NB4 (cell line): ENCODE results near the gene PCDHB9.
"Not testable (repeated sequence)": the region's sequence is repeated elsewhere in the genome, so short reads cannot be mapped to it uniquely, and the experiment has no call there.

Experiments used
- DNase-seq: peaks from one replicate; pipeline ENCODE4 v3.0.0; 2010; ENCODE audit warnings: low read depth
- H3K4me3 ChIP-seq: one replicate; pipeline ENCODE4 v1.5.1; 2011; ENCODE audit warnings: mild to moderate bottlenecking, low read depth, low read length, moderate library complexity
- CTCF ChIP-seq: IDR thresholded peaks from one replicate; pipeline ENCODE4 v1.5.1; 2012; ENCODE audit warnings: low read depth, low read length
- MAX ChIP-seq: IDR thresholded peaks from 2 replicates; pipeline ENCODE4 v1.6.1; 2011; ENCODE audit warnings: low read depth, low read length
- MYC ChIP-seq: IDR thresholded peaks from 2 replicates; pipeline ENCODE4 v1.6.1; 2011; ENCODE audit warnings: low read depth, low read length
- POLR2A ChIP-seq: IDR thresholded peaks from 2 replicates; pipeline ENCODE4 v1.6.1; 2011; ENCODE audit warnings: mild to moderate bottlenecking; ENCODE audit not compliant: insufficient read length; ENCODE audit errors: extremely low read depth

PCDHB9 gene

GRCh38 chr5:141186897-141187512 lies at the start of gene PCDHB9:
Gene PCDHB9, plus strand, starts transcription at chr5:141187161. Its CDS starts 158 bp downstream, at chr5:141187319.
- peak; percentile 75 for DNase-seq
- no peak for TF ChIP-seq MAX
- no peak for TF ChIP-seq MYC
- peak; percentile 86 for TF ChIP-seq CTCF
- H3K4me3 ChIP-seq = peak within 1 kb of the TSS; percentile 41

GRCh38 chr5:141137346-141137745 lies 49.6 kb upstream of the PCDHB9 start:
- not testable (repeated sequence) for DNase-seq

GRCh38 chr5:141149812-141150211 lies 37.1 kb upstream of the PCDHB9 start, which contains the start of gene PCDHB6:
Gene PCDHB6, plus strand, starts transcription at chr5:141150057. Its CDS starts 201 bp downstream, at chr5:141150258.
- no peak within 1 kb of the TSS for H3K4me3 ChIP-seq
- peak; percentile 26 for DNase-seq
- TF ChIP-seq MAX (no peak), CTCF (peak; percentile 21)

More at GRCh38 chr5:141137346-141137745, 49.6 kb upstream of the PCDHB9 start:
- H3K4me3 ChIP-seq = not testable (repeated sequence)

GRCh38 chr5:141150224-141150992 lies 36.6 kb upstream of the PCDHB9 start:
- no peak for DNase-seq
- TF ChIP-seq MYC = no peak
- TF ChIP-seq MAX = no peak
- no peak for TF ChIP-seq POLR2A
- no peak for TF ChIP-seq CTCF
- H3K4me3 ChIP-seq = no peak overlapping the region

GRCh38 chr5:141150993-141151325 lies 36.0 kb upstream of the PCDHB9 start:
- no peak overlapping the region for H3K4me3 ChIP-seq
- no peak for DNase-seq
- TF ChIP-seq MYC (no peak), CTCF (no peak), POLR2A (no peak), MAX (no peak)

DNA sequence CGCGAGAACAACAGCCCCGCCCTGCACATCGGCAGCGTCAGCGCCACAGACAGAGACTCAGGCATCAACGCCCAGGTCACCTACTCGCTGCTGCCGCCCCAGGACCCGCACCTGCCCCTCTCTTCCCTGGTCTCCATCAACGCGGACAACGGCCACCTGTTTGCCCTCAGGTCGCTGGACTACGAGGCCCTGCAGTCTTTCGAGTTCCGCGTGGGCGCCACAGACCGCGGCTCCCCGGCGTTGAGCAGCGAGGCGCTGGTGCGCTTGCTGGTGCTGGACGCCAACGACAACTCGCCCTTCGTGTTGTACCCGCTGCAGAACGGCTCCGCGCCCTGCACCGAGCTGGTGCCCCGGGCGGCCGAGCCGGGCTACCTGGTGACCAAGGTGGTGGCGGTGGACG lies 35.3 kb upstream of the PCDHB9 start:
- H3K4me3 ChIP-seq, DNase-seq: not testable (repeated sequence)

DNA sequence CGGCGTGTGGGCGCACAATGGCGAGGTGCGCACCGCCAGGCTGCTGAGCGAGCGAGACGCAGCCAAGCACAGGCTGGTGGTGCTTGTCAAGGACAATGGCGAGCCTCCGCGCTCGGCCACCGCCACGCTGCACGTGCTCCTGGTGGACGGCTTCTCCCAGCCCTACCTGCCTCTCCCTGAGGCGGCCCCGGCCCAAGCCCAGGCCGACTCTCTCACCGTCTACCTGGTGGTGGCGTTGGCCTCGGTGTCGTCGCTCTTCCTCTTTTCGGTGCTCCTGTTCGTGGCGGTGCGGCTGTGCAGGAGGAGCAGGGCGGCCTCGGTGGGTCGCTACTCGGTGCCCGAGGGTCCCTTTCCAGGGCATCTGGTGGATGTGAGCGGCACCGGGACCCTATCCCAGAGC lies 34.9 kb upstream of the PCDHB9 start:
- not testable (repeated sequence) for DNase-seq, H3K4me3 ChIP-seq
